NCI-H2029 (cell line): ENCODE data around the gene MTUS2.
"Not testable (repeated sequence)": the region's sequence is repeated elsewhere in the genome, so short reads cannot be mapped to it uniquely, and the experiment has no call there.

Experiments used
- DNase-seq: peaks from one replicate; lab custom pipeline; 2025; lab: John Stamatoyannopoulos, UW

The MTUS2 gene

DNA sequence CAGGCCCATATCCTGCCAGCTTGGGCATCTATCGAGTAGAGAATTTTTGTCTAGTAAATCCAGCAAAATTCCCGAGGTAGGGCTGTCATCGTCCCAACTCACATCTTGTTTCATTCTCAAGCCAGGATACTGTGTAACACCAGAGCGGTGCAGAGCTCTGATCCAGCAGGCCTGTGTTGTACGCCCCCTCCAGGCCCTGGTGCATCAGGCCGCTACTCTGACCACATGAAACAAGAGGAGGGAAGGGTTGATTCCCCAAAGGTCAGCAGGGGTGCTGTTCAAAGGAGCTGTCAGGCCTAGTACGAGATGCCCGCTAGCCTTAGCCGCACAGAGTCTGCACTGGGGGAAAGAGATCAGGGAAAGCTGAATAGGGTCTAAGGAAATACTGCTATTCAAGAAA, 499.3 kb downstream of the MTUS2 start:
- no peak for DNase-seq

DNA sequence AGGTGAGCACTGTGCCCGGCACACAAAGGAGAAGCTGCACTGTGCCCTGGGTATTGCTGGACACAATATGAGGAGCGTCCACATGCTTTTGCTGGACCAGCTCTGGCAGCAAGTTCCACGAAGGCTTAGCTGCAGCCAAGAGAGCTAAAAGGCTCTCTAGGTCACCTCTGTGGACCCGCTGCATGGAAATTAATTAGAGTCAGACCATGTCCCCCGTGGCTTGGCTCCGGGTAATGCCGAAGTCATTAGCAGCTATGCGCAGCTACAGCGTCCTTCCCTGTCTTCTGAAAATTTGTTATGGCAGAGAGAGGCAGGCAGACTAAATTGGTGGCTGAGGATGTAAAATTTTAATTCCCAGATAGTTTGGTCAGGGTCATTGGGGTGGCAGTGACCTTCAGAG, 503.8 kb downstream of the MTUS2 start:
- no peak for DNase-seq

DNA sequence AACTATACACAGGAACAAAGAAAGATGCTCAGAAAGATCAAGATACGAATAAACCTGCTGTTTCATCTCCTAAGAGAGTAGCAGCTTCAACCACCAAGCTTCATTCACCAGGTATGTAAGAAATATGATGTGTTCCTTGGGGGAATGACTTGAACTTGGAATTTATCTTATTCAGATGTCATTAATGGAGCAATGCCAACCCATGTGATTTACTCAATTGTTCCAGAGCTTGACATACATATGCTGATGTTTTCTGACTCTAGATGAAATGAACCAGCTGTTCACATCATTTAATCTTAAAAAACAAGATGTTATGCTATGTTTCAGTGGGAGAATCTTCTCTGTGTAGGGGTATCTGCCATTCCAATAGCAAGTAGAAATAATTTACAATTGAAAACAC, 504.5 kb downstream of the MTUS2 start:
- no peak for DNase-seq

DNA sequence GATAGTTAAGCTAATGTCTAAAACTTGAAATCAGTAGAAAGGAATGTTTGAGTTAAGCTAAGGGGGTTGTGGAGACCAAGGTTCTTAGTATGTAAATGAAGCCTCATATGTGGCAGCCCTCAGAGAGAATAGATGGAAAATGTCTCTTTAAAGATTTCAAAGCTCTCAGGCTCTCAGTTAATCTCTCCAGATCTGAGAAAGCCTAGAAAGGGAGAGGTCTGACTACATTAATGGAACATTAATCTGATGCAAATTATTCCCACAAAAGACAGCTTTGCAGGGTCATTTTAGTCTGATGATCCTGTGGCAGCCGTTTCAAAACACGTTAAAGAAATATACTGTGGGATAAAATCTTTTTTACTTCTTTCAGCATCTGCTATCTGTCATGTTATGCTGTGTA, 508.4 kb downstream of the MTUS2 start:
- no peak for DNase-seq

DNA sequence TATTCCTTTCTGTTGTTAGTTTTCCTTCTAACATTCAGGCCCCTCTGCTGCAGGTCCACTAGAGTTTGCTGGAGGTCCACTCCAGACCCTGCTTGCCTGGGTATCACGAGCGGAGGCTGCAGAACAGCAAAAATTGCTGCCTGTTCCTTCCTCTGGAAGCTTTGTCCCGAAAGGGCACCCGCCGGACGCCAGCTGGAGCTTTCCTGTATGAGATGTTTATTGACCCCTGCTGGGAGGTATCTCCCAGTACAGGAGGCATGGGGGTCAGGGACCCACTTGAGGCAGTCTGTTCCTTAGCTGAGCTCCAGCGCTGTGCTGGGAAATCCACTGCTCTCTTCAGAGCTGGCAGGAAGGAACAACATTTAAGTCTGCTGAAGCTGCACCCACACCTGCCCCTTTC, 516.2 kb downstream of the MTUS2 start:
- DNase-seq, result no peak

DNA sequence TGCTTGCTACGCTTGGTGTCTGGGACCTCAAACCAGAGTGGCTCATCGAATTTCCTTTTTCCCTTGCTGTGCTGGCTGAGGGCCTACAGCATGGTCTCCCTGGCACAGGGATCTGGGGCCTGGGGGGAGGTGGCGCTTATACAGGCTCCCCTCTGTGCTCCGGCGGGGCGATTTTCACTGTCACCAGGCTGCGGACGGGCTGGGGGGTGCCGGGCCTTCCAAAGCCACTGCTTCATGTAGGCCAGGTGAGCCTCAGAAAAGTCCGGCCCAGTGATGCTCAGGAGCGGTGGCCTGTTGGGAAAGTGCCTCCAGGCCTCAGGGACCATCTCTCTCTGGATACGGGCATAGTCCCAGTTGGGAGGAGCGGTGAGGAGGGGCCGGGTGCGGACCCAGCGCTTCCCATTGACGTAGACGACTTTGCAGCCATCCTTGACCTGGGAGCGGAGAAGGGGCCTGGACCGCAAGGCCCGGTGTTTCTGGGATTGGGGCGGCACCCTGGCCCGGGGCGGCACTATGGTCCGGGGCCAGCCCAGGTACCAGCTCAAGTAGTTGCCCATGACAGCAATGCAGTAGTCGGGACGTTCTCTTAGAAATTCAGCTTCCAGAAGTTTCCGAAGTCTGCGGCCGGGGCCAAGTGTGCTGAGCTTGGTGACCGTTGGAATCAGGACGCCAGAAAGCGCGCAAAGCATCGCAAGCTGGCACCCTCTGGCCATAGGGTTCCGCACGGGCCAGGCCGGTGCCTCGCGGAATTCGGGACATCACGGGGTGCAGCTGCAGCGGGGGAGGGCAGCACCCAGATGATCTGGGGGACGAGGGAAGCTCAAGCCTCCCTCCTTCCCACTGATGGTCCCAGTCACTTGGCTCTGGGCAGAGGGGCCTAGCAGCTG, 519.5 kb downstream of the MTUS2 start:
- DNase-seq, result no peak

DNA sequence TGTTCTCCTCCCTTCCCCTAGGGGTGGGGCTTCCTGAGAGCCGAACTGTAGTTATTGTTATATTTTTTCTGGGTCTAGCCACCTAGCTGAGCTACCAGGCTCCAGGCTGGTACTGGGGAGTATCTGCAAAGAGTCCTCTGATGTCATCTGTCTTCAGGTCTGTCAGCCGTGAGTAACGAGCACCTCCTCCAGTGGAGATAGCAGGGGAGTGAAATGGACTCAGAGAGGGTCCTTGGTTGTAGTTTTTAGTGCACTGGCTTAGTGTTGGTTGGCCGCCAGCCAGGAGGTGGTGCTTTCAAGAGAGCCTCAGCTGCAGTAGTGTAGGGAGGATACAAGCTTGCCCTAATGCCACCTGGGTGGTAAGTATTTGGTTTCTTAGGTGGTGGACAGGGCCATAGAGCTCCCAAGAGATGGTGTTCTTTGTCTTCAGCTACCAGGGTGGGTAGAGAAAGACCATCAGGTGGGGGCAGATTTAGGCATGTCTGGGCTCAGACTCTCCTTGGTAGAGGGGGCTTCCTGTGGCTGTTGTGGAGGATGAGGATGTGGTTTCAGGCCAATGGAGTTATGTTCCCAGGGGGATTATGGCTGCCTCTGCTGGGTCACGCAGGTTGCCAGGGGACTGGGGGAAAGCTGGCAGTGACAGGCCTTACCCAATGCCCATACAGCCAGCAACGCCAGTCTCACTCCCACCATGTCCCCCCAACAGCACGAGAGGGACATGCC, 525.9 kb downstream of the MTUS2 start:
- not testable (repeated sequence) for DNase-seq

DNA sequence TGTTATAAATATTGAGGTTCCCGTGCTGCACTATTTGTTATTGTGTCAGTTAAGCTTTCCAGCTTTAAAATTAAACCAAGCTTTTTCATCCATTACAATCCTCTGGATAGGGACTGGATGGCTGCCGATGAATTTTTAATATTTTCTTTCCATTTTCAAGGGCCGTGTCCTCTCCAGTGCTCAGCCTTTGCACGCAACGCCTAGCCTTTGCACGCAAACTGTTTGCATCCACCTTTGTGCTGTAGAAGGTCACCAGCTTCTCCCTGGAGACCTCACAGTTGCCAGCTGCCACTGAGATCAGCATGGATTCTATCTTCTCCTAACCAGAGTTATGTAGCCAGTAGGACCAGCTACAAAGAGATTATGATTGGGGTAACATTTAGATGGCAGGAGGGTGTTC, 534.9 kb downstream of the MTUS2 start:
- DNase-seq, result no peak

DNA sequence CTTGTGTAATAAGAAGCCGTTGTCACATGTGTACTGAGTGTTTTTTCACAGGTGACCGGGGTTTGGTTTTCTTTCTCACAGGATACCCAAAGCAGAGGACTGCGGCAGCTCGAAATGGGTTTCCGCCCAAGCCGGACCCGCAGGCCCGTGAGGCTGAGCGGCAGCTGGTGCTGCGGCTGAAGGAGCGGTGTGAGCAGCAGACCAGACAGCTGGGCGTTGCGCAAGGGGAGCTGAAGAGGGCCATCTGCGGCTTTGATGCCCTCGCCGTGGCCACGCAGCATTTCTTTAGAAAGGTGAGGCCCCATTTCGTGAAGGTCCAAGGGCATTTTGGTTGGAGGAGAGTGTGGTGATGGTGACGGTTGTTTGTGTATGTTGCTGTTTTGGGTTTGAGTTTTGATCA, 539.0 kb downstream of the MTUS2 start:
- DNase-seq, result no peak

DNA sequence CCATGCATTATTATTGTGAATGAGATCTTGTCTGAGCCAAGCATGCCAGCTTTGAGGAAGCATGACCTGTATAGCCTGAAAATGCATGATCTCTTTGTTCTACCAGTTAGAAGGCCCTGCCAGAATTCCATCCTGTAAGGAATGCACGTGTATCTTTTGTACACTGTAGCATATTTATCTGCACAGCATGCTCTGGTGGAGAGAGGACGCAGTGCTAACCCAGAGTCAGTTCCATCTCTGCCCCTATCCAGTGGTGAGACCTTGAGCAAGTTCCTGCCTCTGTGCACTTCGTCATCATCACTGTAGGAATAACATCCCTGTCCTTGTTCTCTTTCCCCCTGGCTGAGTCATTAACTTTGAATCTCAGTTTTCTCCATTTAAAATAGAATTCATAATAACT, 541.6 kb downstream of the MTUS2 start:
- no peak for DNase-seq

DNA sequence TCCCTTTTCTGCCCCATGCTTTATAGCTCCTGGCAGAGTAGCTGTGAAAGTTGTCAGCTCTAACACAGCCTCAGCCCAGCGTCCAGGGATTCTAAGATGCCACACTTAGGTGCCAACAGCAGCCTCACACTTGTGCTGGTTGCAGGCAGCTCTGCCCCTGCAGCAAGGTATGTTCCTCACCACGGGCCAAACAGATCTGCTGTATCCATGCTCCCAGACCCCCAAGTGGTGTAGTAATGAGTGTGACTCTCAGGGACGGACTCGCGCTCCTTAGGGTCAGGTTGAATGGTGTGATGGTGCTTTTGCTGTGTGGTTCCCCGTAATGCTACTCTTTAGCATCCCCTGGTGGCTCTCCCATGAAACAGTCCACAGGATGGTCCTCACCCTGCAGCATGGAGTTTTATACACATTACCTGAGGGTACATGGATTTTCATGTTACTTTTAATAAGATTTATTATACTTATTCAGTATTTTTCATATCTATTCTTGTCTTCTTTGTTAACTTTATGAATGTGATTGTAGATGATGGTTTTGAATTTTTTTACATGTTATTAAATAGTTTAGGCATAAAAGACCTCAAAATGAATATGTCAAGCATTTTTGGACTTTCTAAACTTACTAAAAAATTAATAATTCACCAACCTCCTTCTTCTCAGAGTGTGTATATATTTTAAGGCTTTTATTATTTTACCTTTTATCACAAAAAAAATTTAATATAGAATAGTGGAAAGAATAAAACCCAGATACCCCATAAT, 542.9 kb downstream of the MTUS2 start:
- DNase-seq, result peak; percentile 25

DNA sequence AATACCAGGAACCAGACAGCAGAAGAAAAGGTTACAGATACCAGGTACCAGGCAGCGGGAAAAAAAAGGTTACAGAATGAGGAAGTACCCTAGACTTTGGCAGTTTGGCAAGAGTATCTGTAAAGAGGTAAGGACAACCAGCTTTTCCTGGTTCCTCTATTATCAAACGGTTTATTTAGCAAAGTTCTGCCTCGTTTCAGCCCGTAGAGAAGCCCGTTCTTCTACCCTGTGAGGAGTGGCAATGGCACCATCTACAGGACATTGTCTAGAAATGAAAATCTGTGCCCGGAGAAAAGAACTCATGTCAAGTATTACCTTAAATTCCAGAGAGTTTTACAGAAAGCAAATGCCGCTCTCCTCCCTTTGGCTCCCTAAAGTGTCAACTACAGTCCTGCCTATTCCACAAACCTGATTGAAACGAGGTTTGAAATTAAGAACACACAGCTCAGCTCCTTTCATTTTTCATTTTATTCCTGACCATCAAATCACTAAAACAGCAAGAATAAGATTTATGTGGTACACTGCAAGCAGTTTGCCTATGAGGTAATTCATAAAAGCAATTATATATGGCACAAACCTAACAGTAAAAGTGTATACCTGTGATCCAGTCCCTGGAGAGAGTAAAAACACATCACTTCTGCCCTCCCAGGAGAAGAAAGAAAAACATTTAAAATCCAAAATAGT, 549.1 kb downstream of the MTUS2 start:
- DNase-seq, result peak; percentile 1

DNA sequence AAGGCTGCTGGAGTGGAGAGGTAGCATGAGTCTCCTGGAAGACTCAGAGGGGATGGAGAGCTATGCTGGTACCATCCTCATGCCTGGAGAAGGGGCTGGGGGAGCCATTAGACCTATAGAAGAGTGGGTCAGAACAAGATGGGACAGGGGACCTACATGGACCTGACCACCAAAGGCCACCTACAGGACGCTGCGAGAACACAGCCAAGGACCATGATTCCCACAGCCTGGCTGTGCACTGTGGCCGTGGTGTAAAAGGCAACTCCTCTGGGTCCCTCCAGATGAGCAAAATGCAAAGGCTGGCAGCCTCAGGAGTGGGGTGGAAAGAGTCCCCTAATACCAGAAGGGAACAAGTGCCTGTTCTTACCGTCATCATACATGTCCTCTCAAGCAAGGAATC, 559.1 kb downstream of the MTUS2 start:
- no peak for DNase-seq

DNA sequence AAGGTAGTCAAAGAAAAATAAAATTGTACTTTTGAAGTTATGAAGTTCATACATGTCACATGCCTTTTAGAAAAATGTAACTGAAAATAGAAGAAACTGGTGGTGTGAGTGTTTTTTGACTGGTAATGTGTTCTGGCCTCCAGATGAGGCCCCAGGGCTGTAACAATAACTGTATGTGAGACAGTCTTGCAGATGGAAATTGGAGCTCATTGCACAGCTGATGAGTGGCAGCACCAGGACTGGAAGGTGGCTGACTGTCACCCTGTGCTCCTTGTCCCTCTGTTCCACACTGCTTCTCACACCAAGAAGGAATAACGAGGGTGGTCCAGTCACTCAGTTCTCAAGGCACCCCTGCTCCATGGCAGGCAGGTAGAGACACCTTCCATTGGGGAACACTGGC, 559.7 kb downstream of the MTUS2 start:
- no peak for DNase-seq

DNA sequence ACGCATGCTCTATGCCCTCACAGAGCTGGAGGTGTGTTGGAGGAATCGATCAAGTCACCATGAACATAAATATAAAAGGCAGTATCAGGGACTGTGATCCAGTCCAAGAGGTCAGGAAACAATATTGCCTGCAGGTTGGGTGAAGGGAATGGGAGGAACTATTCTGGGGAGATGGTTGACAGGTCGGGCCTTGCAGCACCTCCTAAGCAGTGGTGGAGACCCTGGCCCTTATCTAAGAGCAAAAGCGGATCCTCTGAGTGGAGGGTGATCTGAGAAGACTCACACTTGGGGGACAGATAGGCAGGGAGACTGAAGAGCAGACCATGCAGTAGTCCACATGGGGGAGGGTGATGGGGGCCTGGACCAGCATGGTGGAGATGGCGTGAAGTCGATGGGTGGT, 561.9 kb downstream of the MTUS2 start:
- no peak for DNase-seq

DNA sequence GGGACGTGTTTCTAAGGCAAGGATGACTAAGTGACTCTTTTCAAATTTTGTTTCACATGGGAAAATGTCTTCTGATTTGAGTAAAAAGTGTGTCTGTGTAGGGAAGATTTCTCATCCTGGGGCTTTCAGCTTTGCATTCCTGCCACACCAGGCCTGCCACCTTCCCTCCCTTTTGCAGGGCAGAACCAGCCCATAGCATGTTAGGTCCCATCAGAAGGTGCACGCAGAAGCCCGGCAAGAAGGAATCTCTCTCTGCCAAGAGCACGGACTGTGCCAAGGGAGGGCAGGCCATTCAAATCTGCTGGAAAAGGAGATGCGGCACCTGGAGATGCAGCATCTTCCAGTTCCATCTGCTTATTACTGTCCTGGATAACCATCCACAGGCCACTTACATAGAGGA, 563.3 kb downstream of the MTUS2 start:
- no peak for DNase-seq

DNA sequence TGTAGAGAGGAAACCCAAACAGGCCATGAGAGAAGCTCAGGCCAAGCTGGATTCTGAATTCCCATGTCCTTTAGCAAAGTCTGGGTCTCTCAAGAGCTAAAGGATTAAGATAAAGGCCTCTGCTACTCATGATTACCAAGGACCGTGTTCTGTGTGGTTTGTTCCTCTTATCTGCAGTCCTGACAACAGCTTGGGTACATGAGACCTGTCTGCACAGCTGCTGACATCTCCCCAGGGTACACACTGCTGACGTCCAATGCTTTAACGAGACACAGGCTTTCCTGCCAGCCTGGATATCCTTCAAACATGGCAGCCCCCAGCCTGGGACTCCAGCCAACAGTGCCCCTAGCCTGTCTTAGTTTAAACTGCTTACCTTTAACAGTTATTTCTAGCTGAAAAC, 564.3 kb downstream of the MTUS2 start:
- DNase-seq, result no peak

DNA sequence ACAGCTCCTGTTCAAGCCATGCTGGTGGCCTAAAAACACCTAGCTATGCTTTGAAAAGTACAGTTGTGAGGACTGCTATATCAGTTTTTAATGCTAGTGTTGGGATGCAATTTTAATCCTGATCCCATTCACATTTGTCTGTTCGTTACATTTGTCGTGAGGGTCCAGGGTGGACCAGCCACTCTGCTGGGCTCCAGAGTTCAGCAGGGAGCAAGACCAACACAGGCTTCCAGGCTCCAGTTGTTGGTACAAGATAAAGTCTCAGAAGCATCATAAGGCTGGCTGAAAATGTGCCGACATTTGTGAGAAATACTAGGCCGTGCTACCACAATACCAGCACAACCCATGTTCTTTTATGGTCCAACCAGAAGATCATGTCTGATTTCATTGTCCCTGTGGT, 564.7 kb downstream of the MTUS2 start:
- DNase-seq, result no peak

DNA sequence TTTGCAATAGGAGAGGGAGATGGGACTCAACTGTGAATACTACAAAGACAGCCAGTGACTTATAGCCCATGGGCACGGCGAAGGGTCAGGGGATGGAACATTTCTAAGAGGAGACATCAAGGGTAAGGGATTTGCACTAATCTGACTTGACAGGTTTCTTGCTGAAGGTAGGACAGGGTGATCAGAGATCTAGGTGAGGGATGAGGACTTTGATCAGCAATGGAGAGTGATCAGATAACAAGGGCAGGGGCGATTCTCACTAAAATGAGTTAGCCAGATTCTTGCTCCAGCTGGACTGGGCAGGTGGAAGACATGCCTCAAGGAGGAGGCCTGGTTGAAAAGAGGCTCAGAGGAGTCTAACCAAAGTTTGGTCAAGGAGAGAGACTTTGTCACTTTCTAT, 566.1 kb downstream of the MTUS2 start:
- no peak for DNase-seq

DNA sequence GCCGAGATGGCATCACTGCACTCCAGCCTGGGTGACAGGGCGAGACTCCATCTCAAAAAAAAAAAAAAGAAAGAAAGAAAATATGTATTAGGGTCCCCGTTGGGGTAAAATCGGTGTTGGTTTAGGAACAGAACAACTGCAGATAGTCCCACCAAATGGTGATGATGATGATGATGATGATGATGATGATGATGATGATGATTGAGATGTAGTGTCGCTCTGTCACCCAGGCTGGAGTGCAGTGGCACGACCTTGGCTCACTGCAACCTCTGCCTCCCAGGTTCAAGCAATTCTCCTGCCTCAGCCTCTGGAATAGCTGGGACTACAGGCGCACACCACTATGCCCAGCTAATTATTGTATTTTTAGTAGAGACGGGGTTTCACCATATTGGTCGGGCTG, 570.5 kb downstream of the MTUS2 start:
- DNase-seq, result not testable (repeated sequence)

DNA sequence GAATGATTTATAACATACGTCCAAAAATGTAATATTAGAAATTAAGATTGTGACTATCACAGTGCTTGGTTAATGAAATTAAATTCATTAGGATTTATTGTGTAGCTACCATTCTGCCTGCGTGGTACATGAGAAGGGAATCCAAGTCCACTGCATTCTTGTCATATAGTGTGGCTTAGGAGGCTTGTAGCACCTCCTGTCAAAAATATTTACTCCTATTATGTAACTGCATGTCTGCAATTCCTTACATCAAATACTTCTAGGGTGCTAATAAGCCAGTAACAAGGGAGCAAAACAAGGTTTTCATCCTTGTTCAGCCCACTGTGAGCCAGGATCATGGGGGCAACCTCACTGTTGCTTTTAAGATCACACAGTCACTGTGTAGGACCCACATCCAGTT, 576.3 kb downstream of the MTUS2 start:
- no peak for DNase-seq

DNA sequence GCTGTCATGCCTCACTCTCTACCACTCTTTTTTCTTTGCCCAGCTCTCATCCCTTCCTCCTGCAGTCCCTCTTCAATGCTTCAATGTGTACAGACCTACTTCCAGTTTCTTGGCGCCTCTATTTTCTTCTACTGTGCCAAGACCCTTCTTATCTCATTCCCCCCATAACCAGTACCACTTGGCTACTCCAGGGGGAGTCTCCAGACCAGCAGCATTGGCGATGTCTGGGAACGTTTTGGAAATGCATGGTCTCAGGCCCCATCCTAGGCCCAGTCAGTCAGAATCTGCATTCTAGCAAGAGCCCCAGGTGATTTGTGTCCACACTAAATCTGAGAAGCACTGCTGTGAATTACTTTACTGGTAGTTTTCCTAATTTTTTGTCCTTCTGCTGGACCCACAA, 577.1 kb downstream of the MTUS2 start:
- DNase-seq, result no peak
